Measurements from ENCODE around the gene LTBP1.
"Not testable (repeated sequence)": the region's sequence is repeated elsewhere in the genome, so short reads cannot be mapped to it uniquely, and the experiment has no call there.

DNA sequence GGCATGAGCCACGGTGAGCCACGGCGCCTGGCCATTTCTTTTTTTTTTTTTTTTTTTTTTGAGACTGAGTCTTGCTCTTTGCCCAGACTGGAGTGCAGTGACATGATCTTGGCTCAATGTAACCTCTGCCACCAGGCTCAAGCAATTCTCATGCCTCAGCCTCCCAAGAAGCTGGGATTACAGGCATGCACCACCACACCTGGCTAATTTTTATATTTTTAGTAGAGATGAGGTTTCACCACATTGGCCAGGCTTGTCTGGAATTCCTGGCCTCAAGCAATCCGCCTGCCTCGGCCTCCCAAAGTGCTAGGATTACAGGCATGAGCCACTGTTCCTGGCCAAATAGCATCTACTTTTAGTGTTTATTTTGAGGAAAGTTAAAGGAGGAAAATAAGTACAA, 25.3 kb upstream of the LTBP1 start:
- TF ChIP-seq, protein P1, sequence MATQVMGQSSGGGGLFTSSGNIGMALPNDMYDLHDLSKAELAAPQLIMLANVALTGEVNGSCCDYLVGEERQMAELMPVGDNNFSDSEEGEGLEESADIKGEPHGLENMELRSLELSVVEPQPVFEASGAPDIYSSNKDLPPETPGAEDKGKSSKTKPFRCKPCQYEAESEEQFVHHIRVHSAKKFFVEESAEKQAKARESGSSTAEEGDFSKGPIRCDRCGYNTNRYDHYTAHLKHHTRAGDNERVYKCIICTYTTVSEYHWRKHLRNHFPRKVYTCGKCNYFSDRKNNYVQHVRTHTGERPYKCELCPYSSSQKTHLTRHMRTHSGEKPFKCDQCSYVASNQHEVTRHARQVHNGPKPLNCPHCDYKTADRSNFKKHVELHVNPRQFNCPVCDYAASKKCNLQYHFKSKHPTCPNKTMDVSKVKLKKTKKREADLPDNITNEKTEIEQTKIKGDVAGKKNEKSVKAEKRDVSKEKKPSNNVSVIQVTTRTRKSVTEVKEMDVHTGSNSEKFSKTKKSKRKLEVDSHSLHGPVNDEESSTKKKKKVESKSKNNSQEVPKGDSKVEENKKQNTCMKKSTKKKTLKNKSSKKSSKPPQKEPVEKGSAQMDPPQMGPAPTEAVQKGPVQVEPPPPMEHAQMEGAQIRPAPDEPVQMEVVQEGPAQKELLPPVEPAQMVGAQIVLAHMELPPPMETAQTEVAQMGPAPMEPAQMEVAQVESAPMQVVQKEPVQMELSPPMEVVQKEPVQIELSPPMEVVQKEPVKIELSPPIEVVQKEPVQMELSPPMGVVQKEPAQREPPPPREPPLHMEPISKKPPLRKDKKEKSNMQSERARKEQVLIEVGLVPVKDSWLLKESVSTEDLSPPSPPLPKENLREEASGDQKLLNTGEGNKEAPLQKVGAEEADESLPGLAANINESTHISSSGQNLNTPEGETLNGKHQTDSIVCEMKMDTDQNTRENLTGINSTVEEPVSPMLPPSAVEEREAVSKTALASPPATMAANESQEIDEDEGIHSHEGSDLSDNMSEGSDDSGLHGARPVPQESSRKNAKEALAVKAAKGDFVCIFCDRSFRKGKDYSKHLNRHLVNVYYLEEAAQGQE (IDR thresholded peaks at IDR 0.05; ENCODE audit: unreplicated experiment) = not testable (repeated sequence)
- TF ChIP-seq, protein P2, sequence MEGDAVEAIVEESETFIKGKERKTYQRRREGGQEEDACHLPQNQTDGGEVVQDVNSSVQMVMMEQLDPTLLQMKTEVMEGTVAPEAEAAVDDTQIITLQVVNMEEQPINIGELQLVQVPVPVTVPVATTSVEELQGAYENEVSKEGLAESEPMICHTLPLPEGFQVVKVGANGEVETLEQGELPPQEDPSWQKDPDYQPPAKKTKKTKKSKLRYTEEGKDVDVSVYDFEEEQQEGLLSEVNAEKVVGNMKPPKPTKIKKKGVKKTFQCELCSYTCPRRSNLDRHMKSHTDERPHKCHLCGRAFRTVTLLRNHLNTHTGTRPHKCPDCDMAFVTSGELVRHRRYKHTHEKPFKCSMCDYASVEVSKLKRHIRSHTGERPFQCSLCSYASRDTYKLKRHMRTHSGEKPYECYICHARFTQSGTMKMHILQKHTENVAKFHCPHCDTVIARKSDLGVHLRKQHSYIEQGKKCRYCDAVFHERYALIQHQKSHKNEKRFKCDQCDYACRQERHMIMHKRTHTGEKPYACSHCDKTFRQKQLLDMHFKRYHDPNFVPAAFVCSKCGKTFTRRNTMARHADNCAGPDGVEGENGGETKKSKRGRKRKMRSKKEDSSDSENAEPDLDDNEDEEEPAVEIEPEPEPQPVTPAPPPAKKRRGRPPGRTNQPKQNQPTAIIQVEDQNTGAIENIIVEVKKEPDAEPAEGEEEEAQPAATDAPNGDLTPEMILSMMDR (conservative IDR thresholded peaks at IDR 0.05; ENCODE audit: low read depth in 2 of 2) = not testable (repeated sequence)
- TF ChIP-seq EZH2 (IDR thresholded peaks at IDR 0.05; ENCODE audit: low read depth, unreplicated experiment); STAT1 (IDR thresholded peaks at IDR 0.05; ENCODE audit: unreplicated experiment): not testable (repeated sequence)
- TF ChIP-seq, protein P3, sequence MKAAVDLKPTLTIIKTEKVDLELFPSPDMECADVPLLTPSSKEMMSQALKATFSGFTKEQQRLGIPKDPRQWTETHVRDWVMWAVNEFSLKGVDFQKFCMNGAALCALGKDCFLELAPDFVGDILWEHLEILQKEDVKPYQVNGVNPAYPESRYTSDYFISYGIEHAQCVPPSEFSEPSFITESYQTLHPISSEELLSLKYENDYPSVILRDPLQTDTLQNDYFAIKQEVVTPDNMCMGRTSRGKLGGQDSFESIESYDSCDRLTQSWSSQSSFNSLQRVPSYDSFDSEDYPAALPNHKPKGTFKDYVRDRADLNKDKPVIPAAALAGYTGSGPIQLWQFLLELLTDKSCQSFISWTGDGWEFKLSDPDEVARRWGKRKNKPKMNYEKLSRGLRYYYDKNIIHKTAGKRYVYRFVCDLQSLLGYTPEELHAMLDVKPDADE (IDR thresholded peaks at IDR 0.05) = not testable (repeated sequence)

Data from GM23338 (cell line).